Fibroblast of mammary gland (primary cell): Measurements from ENCODE around the gene COL23A1.

Source experiments
- DNase-seq: peaks from one replicate; pipeline ENCODE4 v3.0.0-alpha.2; 2010; ENCODE audit warnings: low read depth
- H3K4me3 ChIP-seq: 2 replicates; pipeline ENCODE4 v1.5.1; 2011; ENCODE audit warnings: low read depth, mild to moderate bottlenecking, low read length, moderate library complexity; ENCODE audit not compliant: control insufficient read depth
- TF ChIP-seq, protein P1 (sequence below): conservative IDR thresholded peaks from 2 replicates; pipeline ENCODE4 v1.5.1; 2011; ENCODE audit warnings: low read depth, low read length, inconsistent platforms; ENCODE audit not compliant: control insufficient read depth, insufficient read depth

The COL23A1 gene

DNA sequence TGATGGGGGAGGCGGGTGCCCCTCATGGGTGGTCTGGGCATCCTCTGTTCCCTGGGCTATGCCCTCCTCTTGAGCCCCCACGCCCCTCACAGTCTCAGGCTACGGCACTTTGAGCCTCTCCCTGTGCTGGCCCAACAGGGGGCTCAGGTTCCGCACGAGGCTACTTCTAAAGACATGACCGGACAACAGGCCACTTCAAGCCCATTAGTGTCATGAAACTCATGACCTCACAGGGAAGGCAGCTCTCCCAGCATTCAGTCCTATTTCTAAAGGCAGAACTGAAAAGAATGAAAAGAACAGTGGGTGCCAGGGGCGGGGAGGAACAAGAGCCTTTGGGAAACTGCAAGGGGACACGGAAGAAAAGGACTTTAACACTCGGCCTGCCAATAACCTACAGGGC is 45.0 kb downstream of the COL23A1 start:
- DNase-seq: no peak
- TF ChIP-seq, protein P1, sequence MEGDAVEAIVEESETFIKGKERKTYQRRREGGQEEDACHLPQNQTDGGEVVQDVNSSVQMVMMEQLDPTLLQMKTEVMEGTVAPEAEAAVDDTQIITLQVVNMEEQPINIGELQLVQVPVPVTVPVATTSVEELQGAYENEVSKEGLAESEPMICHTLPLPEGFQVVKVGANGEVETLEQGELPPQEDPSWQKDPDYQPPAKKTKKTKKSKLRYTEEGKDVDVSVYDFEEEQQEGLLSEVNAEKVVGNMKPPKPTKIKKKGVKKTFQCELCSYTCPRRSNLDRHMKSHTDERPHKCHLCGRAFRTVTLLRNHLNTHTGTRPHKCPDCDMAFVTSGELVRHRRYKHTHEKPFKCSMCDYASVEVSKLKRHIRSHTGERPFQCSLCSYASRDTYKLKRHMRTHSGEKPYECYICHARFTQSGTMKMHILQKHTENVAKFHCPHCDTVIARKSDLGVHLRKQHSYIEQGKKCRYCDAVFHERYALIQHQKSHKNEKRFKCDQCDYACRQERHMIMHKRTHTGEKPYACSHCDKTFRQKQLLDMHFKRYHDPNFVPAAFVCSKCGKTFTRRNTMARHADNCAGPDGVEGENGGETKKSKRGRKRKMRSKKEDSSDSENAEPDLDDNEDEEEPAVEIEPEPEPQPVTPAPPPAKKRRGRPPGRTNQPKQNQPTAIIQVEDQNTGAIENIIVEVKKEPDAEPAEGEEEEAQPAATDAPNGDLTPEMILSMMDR: no peak
- no peak overlapping the region for H3K4me3 ChIP-seq

DNA sequence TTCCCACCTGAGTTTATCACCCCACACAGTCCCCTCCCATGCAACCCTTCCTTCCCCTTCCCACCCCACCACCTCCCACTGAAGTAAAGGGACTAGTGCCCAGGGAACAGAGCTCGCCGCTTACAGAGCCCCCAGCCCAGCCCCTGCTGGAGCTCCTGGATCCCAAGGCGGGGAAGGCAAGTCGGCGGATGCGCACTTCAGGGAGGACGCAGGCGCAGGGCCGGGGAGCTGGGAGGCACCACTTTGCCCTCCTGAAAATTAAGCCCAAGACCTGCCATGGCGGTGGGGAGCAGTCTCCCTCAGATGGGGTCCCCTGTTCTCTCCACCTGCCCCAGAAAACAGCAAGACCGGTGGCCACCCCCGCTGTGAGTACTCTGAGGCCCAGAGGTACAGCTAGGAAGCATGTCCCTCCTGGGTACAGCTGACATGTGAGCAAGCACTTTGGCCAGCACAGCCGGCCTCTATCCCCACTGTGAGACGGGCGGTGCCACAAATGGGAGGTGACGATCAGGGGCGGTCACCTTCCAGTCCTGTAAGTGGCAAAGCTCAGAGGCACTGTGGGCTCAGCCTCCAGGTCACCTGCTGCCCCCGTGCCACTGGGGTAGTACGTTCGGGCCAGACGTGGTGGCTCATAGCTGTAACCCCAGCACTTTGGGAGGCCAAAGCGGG is 45.9 kb downstream of the COL23A1 start:
- DNase-seq: no peak
- TF ChIP-seq, protein P1: no peak
- no peak overlapping the region for H3K4me3 ChIP-seq

DNA sequence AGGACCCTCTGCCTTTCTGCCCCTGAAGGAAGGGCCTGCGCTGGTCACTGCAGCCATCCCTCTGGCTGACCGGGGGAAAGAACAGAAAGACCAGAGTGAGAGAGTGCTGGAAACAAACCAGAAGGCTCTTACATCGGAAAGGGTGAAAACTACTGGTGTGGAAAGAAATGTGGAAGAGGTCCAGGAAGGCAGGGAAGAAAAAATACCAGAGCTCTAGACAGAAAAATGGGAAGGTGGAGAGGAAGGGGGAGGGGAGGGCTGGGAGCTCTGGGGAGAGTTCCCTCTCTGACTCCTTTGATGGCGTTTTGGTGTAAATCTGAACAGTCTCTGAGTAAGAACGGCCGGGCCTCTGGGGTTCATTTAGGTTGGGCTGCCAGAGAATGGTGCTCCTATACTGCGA is 47.7 kb downstream of the COL23A1 start:
- no peak overlapping the region for H3K4me3 ChIP-seq
- DNase-seq: no peak
- TF ChIP-seq, protein P1: no peak

DNA sequence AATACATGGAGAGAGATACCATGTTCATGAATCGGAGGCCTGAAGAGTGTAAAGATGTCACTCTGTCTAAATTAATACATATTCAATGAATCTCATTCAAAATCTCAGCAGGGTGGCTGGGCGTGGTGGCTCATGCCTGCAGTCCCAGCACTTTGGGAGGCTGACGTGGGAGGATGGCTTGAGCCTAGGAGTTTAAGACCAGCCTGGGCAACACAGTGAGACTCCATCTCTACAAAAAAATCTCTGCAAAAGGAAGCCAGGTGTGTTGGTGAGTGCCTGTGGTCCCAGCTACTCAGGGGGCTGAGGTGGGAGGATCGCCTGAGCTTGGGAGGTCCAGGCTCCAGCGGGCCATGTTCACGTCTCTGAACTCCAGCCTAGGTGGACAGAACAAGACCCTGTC is 49.7 kb downstream of the COL23A1 start:
- DNase-seq: no peak
- no peak overlapping the region for H3K4me3 ChIP-seq
- TF ChIP-seq, protein P1: no peak

DNA sequence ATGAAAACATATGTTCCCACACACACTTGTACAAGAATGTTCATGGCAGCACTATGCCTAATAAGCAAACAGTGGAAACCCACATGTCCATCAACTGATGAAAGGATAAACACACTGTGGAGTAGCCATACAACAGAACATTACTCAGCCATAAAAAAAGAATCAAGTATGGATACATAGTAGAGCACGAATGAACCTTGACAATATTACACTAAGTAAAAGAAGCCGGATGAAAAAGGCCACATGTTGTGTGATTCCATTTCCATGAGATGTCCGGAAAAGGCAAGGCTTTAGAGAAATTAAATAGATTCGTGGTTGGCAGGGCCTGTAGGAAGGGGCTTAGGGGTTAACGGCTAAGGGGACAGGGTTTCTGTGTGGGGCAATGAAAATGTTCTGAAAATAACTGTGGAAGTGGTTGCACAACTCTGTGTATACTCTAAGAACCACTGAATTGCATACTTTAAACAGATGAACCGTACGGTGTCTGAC is 51.4 kb downstream of the COL23A1 start:
- TF ChIP-seq, protein P1: no peak
- no peak overlapping the region for H3K4me3 ChIP-seq
- no peak for DNase-seq

DNA sequence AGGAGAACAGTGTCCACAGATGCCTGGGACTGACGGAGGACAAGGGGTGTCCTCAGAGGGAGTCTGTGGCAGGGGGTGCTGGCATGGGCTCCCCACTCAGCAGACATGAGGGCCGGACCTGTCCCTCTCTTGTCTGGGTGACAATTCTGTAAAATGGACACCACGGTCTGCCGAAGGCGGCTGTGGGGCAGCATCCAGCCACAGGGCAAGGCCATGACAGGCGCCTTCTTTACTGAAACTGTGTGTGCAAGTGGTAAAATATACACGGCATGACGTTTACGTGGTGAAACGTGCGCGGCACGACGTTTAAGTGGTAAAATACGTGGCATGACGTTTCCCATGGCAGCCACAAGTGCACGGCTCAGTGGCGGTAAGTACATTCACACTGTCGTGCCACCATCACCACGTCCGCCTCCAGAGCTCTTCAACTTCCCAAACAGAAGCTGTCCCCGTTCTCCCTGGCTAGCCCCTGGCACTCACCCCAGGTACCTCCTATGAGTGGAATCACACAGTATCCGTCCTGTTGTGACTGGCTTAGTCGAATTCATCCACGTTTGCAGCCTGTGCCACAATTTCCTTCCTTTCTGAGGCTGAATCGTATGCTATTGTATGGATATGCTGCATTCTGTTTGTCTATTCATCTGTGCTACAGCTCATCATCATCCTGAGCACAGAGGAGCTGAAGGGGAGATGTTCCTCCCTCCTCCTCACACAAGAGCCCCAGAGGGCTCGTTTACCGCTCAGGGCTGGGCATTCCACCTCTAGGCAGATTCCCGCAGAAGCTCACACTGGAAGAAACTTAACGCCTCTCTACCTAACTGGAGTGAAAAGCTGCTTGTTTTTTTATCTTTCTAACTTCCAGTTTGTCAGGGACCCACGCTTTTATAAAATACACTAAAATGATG is 52.5 kb downstream of the COL23A1 start:
- H3K4me3 ChIP-seq: no peak overlapping the region
- TF ChIP-seq, protein P1: no peak
- no peak for DNase-seq
